Tibial nerve (tissue), 4 donors: ENCODE measurements around the gene PRRT1B.

Experiments used
- CTCF ChIP-seq, 5 experiments: fragments of 200-600 bp in 3 of 5; fragments of 450-650 bp in 2 of 5; sonication (generic) in 3 of 5; IDR thresholded peaks; one replicate each; pipeline ENCODE4 v1.5.1; 2016 to 2019; ENCODE audit warnings: antibody characterized with exemption in 5 of 5, mild to moderate bottlenecking in 3 of 5, moderate library complexity in 2 of 5
- EP300 ChIP-seq, 2 donors: sonication (generic); formaldehyde crosslinking; IDR thresholded peaks; one replicate each; pipeline ENCODE4 v1.6.1; 2017; ENCODE audit warnings: antibody characterized with exemption in 2 of 2, mild to moderate bottlenecking in 1 of 2
- POLR2A ChIP-seq, 2 donors: fragments of 450-650 bp; IDR thresholded peaks; one replicate each; pipeline ENCODE4 v1.6.1; 2017; ENCODE audit warnings: antibody characterized with exemption in 2 of 2, mild to moderate bottlenecking in 2 of 2, moderate library complexity in 2 of 2

GRCh38 chr9:131574730-131575640 lies 29.7 kb downstream of the PRRT1B start:
- no peak for TF ChIP-seq POLR2A (IDR thresholded peaks at IDR 0.05)
- no peak for TF ChIP-seq CTCF (IDR thresholded peaks at IDR 0.05)
- TF ChIP-seq EP300 (IDR thresholded peaks at IDR 0.05), result no peak
